ENCODE measurements around the gene KIF23.

The KIF23 gene

DNA sequence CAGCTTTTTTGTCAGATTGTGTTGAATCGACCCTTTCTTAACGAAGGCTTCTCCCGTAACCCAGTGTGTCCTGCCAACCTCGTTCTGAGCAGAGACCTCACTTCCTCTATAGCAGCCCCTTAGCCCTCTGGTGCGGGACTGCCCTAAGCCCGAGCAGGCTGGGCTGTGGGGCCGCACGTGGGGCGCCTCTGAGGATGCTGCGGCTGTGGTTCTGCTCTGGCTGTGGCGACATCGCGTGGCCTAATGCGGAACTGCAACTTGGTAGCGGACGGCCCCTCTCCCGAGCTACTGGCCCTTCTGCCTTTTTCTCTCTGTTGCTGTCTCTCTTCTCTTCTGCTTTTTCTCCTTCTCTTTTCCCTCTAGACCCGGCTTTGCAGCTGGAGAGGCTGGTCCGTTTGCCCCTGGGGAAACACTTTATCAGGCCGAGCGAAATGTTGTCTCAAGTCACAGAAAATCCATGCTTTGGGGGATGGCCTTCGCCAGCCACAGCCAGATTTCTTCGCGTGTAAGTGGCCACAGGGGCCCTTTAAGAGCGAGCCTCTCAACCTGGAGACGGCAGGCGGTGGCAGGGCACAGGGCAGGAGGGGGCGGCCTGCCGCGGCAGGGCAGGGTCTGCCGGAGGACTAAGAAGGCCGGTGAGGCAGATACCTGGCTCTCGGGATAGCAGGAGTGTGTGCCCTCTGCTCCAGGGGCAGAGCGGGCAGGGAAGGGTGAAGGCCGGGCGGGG lies 19.4 kb upstream of the KIF23 start:
- DNase-seq (ENCODE audit: low spot score): peak; percentile 93

DNA sequence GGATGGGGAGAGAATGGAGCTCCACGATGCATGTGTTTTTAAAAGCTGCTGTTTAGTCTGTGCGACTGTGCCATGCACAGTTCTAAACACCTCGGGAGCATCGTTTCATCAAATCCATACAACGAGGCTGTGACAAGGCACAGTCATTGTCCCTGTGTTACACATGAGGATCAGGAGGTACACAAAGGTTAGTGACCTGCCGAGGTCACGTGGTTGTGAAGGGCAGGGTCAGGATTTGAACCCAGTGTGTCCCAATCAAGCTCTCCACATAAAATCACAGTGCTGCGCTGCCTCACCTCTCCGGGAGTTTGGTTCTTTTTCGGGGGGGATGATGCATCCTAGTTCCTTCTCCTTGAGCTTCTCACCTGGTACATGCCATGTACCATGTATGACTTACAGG lies 18.7 kb upstream of the KIF23 start:
- DNase-seq (ENCODE audit: low spot score): no peak

DNA sequence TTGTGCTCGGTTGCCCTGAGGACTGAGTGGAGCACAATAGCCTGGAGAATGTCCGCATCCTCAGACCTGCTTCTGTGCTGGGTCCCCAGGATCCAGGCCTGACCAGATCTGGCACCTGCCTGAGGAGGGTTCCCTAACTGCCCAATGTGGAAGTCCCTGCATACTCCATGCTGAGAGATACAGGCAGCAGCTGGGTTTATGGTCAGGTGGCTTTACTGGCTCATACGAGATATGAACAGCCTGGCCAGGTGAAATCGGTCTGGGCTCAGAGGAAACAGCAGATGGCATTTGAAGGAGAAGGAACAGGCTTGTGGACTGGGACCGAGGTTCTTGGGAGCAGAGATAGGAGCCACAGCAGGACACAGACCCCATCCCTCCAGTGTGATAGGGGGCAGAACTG lies 18.2 kb upstream of the KIF23 start:
- DNase-seq (ENCODE audit: low spot score): no peak

DNA sequence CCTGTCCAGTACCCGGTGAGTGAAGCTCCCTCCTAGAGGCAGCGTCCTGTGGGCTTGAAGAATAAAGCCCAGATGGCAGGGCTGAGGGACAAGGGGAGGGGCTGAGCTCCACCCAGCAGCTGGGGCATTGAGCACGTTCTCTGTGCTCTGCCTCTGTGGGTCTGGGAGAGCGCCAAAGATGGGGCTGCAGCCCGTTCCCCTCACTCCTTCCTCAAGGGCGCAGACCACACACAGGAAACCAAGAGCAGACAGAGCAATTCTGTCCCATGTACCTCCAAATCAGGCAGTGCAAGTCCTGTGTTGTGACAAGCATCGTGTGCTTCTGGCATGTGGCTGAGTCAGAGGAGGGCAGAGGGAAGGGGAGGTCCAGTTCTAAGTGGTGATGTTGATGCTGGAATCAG lies 15.7 kb upstream of the KIF23 start:
- peak; percentile 42 for DNase-seq (ENCODE audit: low spot score)

DNA sequence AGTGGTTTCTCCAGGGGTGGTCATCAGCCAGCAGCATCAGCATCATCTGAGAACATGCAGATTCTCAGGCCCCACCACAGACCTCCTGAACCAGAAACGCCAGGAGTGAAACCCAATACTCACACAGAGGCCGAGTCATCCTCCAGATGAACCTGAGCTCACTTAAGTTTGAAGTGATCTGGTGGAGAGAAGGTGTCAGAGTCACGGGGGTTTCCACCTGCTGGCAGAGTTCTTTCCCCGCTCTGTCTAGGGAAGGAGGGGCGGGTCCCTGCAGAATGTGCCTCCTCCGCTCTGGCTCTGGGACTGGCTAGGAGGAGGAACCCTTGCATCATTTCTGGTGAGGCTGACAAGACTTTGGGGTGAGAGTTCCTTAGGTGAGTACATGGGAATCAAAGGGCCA lies 13.3 kb upstream of the KIF23 start:
- no peak for DNase-seq (ENCODE audit: low spot score)

DNA sequence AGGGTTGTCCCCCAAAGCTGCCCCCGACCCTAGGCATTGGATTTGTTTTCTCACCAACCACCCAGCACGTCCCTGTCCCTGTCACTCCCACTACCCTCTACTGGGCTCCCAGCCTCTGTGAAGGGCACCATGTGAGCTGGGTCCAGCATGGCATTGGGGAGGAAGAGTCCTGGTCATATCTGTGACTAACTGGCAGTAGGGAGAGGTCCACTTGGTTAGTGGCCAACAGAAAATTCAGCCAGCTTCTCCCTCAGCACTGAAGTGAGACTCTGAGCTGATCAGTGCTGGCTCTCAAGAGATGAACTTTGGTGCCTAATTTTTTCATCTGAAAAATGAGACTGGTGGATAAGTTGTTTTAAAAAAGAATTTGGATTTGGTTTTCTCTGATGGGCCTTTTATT lies 11.3 kb upstream of the KIF23 start:
- peak; percentile 39 for DNase-seq (ENCODE audit: low spot score)

DNA sequence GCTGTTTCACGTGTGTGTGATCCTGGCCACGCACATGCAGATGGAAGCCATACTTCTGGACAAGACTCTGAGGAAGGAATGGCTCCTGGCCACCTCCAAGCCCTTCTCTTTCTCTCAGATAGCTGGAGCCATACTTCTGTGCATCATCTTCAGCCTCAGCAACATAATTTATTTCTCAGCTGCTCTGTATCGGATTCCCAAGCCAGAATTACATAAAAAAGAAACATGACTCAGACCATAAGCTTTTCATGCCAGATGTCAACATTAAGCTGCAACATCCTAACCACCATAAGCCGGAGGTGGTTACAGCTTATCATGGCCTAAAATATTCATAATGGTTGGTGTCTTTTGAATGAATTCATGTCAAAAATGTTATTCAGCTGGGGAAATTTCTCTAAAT lies 10.6 kb upstream of the KIF23 start:
- peak; percentile 81 for DNase-seq (ENCODE audit: low spot score)

DNA sequence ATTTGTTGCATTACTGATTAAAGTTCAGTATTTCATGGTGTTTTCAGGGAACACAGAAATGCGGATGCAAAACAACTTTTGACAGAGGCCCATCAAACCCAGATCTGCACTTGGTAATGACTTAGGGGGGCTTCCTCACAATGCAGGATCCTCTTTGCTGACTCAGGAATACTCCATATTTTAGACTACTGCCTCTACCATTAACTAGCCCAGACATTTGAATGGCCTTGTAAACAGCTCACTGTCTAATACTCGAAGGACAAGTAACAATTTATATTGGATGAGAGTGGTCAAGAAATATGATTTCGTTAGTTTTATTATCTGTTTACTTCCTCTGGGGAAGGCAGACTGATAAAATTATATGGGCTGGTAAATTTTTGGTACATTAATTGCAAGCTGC lies 9.0 kb upstream of the KIF23 start:
- DNase-seq (ENCODE audit: low spot score): no peak

DNA sequence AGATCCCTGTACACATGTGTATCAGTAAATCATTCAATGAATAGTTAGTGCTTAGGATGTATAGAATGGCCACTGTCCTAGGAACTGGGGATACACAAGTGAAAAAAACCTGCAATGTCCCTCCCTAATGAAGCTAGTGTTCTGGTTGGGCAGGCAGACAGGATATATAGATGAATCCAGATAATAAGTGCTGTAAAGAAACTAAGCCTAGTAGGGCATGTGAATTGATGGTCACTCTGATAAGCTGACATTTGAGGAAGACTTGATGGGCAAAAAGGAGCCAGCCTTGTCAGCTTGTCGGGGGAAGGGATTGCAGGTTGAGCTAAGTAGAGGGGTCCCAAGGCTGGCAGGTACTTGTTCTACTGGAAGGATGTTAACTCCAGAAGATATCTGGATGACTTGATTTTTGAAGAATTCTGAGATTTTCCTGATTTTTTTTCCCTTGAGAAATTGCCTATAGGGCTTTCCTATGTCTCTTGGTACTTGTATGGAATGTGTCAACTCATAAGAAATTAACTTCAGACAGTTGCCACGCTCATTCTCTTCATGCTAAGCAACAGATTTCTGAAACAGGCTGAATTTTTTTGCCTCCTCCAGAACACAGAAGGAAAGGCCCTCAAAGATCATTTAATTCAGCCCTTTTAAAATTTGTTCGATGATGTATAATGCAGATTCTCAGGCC lies 6.3 kb upstream of the KIF23 start:
- no peak for DNase-seq (ENCODE audit: low spot score)

DNA sequence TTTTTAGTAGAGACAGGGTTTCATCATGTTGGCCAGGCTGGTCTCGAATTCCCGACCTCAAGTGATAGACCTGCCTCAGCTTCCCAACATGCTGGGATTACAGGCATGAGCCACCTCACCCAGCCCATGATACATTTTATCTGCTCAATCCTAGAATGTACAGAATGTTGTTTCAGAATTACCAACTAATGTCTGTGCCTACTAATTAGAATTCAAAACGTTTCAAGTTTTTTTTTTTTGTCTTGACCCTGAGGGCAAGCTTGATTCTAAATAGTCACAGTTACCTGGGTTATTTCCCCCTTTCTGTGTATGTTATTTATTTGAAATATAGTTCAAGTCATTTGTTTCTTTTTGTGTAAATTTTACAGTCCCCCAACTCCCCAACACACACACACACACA lies 5.3 kb upstream of the KIF23 start:
- no peak for DNase-seq (ENCODE audit: low spot score)

DNA sequence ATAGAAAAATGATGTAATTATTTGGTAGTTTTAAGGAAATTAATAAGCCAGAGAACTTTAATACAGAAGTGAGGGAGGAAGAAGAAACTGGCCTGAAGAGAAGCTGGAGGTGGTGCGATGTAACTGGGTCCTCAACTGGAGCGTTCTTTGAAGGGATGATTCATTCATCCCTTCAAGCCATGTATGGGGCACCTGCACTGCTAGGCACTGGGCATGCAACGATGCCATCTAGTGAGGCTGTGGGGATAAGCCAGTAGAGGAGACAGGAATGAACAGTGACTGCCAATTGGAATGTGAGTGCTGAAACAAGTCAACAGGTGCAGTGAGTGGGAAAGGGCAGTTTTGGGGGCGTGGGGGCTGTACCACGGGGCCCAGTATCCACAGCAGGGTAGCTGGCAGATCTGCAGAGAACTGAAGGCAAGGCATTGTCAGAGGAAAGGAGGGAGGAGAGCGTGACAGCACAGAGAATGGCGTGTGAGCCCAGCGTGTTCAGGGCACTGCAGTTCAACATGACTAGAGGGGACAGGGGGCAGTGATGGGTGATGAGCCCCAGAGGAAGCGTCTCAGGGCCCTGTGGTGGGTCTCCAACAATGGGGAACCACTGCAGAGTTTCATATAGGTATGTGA lies 3.8 kb upstream of the KIF23 start:
- no peak for DNase-seq (ENCODE audit: low spot score)

DNA sequence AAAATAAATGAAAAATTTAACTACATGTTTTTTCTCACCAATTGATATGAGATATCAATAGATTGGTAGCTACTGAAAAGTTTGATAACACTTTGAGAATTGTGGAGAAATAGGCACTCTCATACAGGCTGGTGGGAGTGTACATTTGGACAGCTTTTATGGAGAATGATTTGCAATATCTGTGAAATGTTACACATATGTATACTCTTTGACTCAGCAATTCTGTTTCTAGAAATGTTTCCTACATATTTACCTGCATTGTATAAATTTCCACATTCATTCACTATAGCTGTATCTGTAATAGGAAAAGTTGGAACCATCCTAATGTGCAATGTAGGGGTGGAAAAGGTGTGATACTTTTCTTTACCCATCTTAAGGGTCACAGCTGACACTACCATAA lies 1.9 kb upstream of the KIF23 start:
- no peak for DNase-seq (ENCODE audit: low spot score)

DNA sequence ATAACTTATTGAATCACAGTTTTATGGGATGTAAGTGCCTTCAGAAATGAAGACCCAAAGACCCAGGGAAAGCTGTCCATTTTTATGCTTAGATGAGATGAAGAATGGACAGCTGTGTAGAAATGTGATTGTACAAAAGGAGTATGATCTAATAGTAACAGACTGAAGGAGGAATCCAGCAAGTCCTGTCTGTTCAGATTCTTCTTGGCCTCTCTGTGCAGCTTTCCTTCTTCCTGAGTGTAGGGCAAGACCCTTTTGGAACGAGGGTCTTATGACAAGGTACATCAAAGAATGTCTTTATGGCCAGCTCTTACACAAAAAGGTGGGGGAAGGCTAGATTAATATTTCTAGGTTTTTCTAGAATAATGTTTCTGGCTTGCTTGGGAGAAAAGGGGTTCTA lies 1.4 kb upstream of the KIF23 start:
- no peak for DNase-seq (ENCODE audit: low spot score)

DNA sequence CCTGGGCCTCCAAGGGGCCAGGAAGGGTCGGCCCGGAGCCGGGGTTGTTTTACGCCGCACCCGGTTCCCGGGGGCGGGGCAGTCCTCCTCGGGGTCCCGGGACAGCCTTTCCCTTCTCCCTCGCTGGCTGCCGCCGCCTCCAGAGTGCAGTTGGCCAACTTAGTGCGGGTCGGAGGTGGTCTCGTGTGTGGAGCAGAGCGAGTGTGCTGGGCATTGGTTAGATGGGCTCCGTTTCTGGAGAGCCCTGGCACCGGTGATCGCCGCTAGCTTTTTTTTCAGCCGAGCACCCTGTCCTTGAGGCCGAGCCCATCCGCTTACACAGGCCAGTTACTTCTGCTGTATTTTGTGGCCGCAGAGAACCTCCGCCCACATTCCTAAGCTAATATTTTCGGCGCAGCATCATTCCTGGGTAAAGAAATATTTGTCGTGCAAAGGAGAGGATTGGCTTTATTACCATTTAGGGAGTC lies 585 bp downstream of the KIF23 start:
- peak; percentile 88 for DNase-seq (ENCODE audit: low spot score)

DNA sequence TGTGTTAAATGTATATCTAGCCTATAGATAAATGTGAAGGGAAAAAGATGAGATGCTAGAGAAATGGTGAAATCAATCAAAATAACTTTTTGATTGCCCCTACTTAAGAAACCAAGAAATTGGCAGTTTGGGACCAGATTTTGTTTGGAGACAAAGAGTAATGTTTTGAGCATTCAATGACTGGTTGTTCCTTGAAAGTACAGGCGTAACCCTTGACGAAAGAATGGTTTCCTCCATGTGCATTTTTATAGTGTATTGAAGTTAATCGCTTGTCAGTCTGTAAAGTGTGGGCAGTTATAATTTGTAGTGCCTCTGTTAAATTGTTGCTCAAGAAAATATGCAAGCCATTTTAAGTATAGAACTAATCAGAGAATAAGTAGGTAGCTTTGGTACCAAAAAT lies 1.2 kb downstream of the KIF23 start:
- no peak for DNase-seq (ENCODE audit: low spot score)

DNA sequence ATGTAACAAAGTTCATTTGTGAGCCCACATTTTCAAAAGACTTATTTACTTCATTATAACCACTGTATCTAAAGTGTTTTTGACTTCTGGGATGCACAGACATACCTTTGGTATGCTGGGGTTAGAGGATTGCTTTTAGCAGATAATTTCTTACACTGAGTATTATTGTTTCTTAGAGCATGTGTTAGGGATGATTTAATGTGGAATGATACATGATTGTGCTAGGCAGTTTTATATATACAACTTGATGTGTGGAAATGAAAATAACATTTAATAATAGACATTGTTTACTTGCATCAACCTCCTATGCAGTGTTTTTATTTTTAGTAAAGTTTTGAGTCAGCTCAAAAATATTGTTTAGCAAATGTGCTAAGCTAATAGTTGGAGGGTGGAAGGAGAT lies 3.4 kb downstream of the KIF23 start:
- no peak for DNase-seq (ENCODE audit: low spot score)

DNA sequence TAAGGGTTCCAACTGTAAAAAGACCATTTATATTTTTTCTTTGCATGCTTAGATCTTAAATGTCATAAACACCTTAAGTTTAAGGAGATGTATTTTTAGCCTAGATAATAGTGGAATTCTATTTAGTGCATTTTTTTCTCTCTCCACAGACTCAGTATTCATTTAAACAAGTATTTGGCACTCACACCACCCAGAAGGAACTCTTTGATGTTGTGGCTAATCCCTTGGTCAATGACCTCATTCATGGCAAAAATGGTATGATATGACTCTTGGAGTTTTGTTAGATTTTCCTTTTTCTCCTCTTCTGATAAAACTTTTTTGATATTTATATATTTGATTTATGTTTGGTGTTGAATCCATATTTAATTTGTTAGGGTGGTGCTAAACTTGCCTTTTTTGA lies 7.3 kb downstream of the KIF23 start:
- no peak for DNase-seq (ENCODE audit: low spot score)

DNA sequence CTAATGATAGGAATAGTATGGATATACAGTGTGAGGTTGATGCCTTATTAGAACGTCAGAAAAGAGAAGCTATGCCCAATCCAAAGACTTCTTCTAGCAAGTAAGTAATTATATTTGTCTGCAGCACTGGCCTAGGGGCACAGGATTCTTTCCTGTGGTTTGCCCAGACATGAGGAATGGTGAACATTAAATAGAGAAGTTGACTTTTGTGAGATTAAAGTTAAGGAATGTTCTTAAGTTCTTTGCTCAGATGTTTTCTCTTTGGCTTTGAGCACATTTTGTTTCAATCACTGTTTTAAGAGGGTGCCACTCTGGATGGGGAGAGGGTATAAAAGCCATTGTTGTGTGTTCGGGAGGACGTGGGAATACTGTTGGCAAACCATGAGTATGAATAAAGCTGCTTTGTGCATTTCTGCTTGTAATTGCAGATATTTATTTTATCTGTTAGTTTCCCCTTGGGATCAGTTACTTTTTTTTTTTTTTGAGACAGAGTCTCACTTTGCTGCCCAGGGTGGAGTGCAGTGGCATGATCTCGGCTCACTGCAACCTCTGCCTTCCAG lies 8.3 kb downstream of the KIF23 start:
- no peak for DNase-seq (ENCODE audit: low spot score)

DNA sequence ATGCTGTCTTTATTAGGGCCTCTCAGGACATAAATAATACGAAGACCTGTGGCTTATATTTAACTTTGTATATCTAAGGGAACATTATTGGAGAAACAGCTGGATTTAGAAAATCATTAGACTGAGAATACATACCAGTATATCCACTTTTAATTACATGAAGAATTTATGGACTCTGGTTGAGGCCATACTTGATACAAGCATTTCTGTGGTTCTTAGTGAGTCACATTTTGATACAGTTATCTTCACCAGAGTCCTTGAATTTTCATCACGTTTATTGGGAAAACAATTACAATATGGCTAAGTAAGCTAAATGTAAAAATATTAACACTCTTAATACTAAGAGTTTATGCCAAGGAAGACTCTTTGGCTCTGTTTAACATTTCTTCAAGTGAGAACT lies 9.9 kb downstream of the KIF23 start:
- DNase-seq (ENCODE audit: low spot score): no peak

DNA sequence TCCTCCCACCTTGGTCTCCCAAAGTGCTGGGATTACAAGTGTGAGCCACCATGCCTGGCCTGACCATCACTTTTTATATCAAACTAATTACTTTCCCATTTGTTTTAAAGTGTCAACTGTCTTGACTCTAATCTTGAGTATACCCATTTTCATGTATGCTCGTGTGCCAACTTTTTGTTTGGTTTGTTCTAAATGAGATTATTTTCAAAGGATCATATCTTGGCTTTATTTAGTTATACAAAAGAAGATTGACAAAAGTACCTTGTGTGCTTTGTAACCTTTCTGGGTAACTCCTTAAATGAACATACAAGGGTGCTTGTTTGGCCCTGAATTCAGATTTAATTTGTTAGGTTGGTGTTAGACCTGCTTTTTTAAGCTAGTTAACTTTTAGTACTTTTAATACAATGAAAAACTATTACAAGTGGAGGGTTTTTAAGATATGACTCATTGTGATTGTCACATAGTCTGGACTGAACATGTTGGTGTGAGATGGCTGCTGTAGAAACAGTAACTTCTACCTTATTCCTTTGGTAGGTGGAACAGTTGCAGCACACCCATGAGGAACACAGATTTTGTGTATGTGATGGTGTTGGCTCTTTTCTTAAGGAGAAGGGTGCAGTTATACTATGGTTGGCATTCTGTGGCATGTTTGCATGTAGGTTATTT lies 10.7 kb downstream of the KIF23 start:
- no peak for DNase-seq (ENCODE audit: low spot score)

DNA sequence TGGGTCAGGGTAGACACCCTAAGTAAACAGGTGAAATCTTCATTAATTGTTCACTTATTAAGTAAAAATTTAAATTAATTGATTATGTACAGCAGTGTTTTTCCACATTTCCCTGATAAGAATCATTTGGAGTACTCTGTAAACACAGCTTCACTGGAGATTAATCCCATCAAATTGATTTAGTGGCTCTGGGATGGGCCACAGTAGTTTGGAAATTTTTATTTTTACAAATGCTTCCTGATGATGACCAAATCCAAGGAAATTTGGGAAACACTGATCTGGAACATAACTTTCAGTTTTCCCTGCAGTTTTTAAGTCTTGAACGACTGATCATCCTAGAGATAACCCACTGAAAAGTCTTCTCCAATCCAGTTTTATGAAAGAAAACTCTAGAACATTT lies 19.7 kb downstream of the KIF23 start:
- DNase-seq (ENCODE audit: low spot score): no peak

DNA sequence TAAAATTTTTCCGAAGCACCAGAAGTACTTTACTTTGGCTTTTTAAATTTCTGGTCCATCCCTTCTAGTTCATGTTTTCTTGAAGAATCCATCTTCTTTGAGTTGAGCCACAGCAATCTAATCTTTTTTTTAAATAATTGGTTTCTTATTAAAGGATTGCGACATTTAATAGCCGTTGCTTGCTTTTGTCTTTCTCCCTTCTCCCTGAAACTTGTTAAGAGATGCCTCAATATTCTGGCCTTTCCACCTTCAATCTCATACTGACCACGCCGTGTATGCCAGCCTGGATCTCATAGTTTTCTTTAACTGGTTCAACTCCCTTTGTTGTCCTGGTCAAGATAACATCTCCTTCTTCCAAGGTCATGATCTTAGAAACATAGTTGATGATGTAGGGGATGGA lies 20.1 kb downstream of the KIF23 start:
- DNase-seq (ENCODE audit: low spot score): no peak

DNA sequence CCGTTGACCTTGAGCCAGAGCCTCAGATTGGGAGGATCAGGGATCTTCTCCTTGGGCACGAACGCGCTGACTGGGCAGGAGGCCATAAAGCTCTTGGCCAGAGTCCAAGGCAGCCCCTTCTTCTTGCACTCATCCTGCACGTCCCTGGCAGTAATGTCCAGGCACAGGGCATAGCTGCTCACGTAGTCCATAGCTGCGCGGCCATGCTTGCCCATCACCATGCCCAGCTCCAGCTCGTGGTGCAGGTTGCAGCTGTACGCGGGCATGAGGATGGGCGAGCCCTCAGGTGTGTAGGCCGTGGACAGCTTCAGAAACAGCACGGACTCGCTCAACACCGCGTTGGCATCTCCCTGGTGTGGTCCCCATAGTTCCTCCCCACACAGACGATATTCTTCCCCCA lies 20.5 kb downstream of the KIF23 start:
- DNase-seq (ENCODE audit: low spot score): no peak

Data from GM03348 (cell line).